H1 (cell line): ENCODE data around the gene ENTREP3. TPM values are rescaled to one million over a fixed set of nuclear protein-coding genes. Genes with fewer than 3 reads are reported as not detected.
A peak's percentile ranks its signal among the peaks of the same experiment; 100 is the strongest.

Source experiments
- CTCF ChIA-PET: fragments of 300-600 bp; sonication (Branson Sonifier 250); formaldehyde crosslinking; loops from one replicate; lab custom pipeline; 2021; ENCODE audit not compliant: partially characterized antibody; lab: Charles Lee
- POLR2A ChIA-PET: fragments of 300-600 bp; sonication (Branson Sonifier 250); formaldehyde crosslinking; loops from one replicate; lab custom pipeline; 2021; ENCODE audit warnings: inconsistent platforms; ENCODE audit not compliant: partially characterized antibody; lab: Charles Lee
- DNase-seq, 2 experiments: peaks; one replicate each; pipeline versions ENCODE4 v3.0.0 to v3.0.0-alpha.2; 2010 to 2022; ENCODE audit warnings: low spot score in 2 of 2, low read depth in 1 of 2, mixed read lengths in 1 of 2
- FAIRE-seq: peaks from 2 replicates; lab custom pipeline; 2011; peaks lifted over from hg19 to GRCh38; lab: Jason Lieb, UNC
- H2AFZ ChIP-seq: 2 replicates; pipeline ENCODE4 v1.8.1; 2012; ENCODE audit warnings: low read length, inconsistent platforms
- H2AK5ac ChIP-seq: 2 replicates; pipeline ENCODE4 v1.6.1; 2013; ENCODE audit warnings: low read depth, low read length
- H2BK120ac ChIP-seq: replicated peaks from 2 replicates; pipeline ENCODE3; 2013; ENCODE audit warnings: low read depth, low read length, inconsistent platforms
- H2BK12ac ChIP-seq: 2 replicates; pipeline ENCODE4 v1.6.1; 2013; ENCODE audit warnings: low read depth, low read length
- H2BK15ac ChIP-seq: 2 replicates; pipeline ENCODE4 v1.6.1; 2013; ENCODE audit warnings: low read length
- H2BK20ac ChIP-seq: 2 replicates; pipeline ENCODE4 v1.6.1; 2013; ENCODE audit warnings: low read length
- H2BK5ac ChIP-seq: 2 replicates; pipeline ENCODE4 v1.6.1; 2013; ENCODE audit warnings: low read depth, low read length
- H3K14ac ChIP-seq: 2 replicates; pipeline ENCODE4 v1.6.1; 2013; ENCODE audit warnings: inconsistent platforms; ENCODE audit not compliant: insufficient read length
- H3K18ac ChIP-seq: 2 replicates; pipeline ENCODE4 v1.6.1; 2013; ENCODE audit warnings: low read length; ENCODE audit errors: extremely low read depth
- H3K23ac ChIP-seq: 2 replicates; pipeline ENCODE4 v1.6.1; 2013; ENCODE audit warnings: inconsistent platforms; ENCODE audit not compliant: insufficient read length
- H3K23me2 ChIP-seq: 2 replicates; pipeline ENCODE4 v1.6.1; 2013; ENCODE audit warnings: low read depth, low read length
- H3K27ac ChIP-seq: 2 replicates; pipeline ENCODE4 v1.6.1; 2011; ENCODE audit warnings: low read depth, low read length, inconsistent platforms
- H3K27me3 ChIP-seq, 4 experiments: replicated peaks in 1 of 4; 1 replicate in 1 of 4; 2 replicates in 3 of 4; pipeline versions ENCODE4 v1.6.1 to v1.8.1; 2011 to 2013; ENCODE audit warnings: low read length in 3 of 4, mild to moderate bottlenecking in 3 of 4, inconsistent platforms in 2 of 4, mixed read lengths in 2 of 4, moderate library complexity in 1 of 4; ENCODE audit not compliant: control insufficient read depth in 3 of 4, insufficient read depth in 3 of 4; ENCODE audit errors: extremely low read depth in 1 of 4
- H3K36me3 ChIP-seq, 4 experiments: 2 replicates each; pipeline versions ENCODE4 v1.6.1 to v1.8.1; 2011 to 2013; ENCODE audit warnings: mild to moderate bottlenecking in 4 of 4, low read length in 3 of 4, moderate library complexity in 2 of 4, control low read depth in 1 of 4, inconsistent platforms in 1 of 4; ENCODE audit not compliant: insufficient read depth in 4 of 4, control insufficient read depth in 2 of 4
- H3K4ac ChIP-seq: replicated peaks from 2 replicates; pipeline ENCODE3; 2013; ENCODE audit warnings: low read length, low read depth, mixed read lengths, inconsistent platforms; ENCODE audit not compliant: insufficient read length
- H3K4me1 ChIP-seq, 4 experiments: replicated peaks in 1 of 4; 1 replicate in 1 of 4; 2 replicates in 3 of 4; pipeline versions ENCODE4 v1.6.1 to v1.8.1; 2011 to 2013; ENCODE audit warnings: low read length in 3 of 4, inconsistent platforms in 2 of 4, mixed read lengths in 1 of 4; ENCODE audit not compliant: insufficient read depth in 4 of 4, control insufficient read depth in 3 of 4
- H3K4me2 ChIP-seq, 2 experiments: 2 replicates each; pipeline versions ENCODE4 v1.6.1 to v1.8.1; 2011 to 2013; ENCODE audit warnings: low read depth in 2 of 2, low read length in 2 of 2, control low read depth in 1 of 2, inconsistent platforms in 1 of 2, mild to moderate bottlenecking in 1 of 2; ENCODE audit not compliant: insufficient read depth in 1 of 2
- H3K4me3 ChIP-seq, 4 experiments: fragments of 200-600, 300-600 bp in 1 of 4; sonication (generic), shearing (Covaris generic), sonication (Bioruptor Twin) in 1 of 4; 2 replicates each; pipeline versions ENCODE4 v1.5.1 to v1.8.1; 2011 to 2016; ENCODE audit warnings: low read length in 4 of 4, low read depth in 3 of 4, control low read depth in 2 of 4, inconsistent platforms in 2 of 4, mild to moderate bottlenecking in 2 of 4, mixed read lengths in 1 of 4, moderate library complexity in 1 of 4; ENCODE audit not compliant: insufficient read depth in 2 of 4; ENCODE audit errors: extremely low read depth in 1 of 4
- H3K56ac ChIP-seq: replicated peaks from 2 replicates; pipeline ENCODE3; 2013; ENCODE audit warnings: low read depth, mild to moderate bottlenecking, mixed read lengths, low read length, inconsistent platforms; ENCODE audit not compliant: insufficient read length
- H3K79me1 ChIP-seq: 2 replicates; pipeline ENCODE4 v1.6.1; 2013; ENCODE audit warnings: low read depth, low read length, control low read depth
- H3K79me2 ChIP-seq, 2 experiments: 2 replicates each; pipeline versions ENCODE4 v1.6.1 to v1.8.1; 2012 to 2013; ENCODE audit warnings: low read length in 2 of 2, mild to moderate bottlenecking in 2 of 2, inconsistent platforms in 1 of 2; ENCODE audit not compliant: insufficient read depth in 2 of 2, control insufficient read depth in 1 of 2
- H3K9ac ChIP-seq, 4 experiments: replicated peaks in 1 of 4; 1 replicate in 1 of 4; 2 replicates in 3 of 4; pipeline versions ENCODE4 v1.6.1 to v1.8.1; 2011 to 2013; ENCODE audit warnings: low read depth in 3 of 4, low read length in 3 of 4, control low read depth in 2 of 4, mild to moderate bottlenecking in 2 of 4, moderate library complexity in 2 of 4, inconsistent platforms in 1 of 4; ENCODE audit errors: extremely low read depth in 1 of 4
- H3K9me3 ChIP-seq, 2 experiments: 2 replicates each; pipeline versions ENCODE4 v1.6.1 to v1.8.1; 2012 to 2013; ENCODE audit warnings: mild to moderate bottlenecking in 2 of 2, moderate library complexity in 2 of 2, control low read depth in 1 of 2, inconsistent platforms in 1 of 2, low read depth in 1 of 2, low read length in 1 of 2, mixed read lengths in 1 of 2; ENCODE audit not compliant: insufficient read depth in 2 of 2
- H4K20me1 ChIP-seq, 2 experiments: replicated peaks in 1 of 2; 2 replicates each; pipeline versions ENCODE3 to v1.8.1; 2011 to 2013; ENCODE audit warnings: inconsistent platforms in 2 of 2, low read length in 2 of 2, mild to moderate bottlenecking in 1 of 2; ENCODE audit not compliant: insufficient read depth in 2 of 2, control insufficient read depth in 1 of 2
- H4K5ac ChIP-seq: 2 replicates; pipeline ENCODE4 v1.6.1; 2013; ENCODE audit warnings: low read length, low read depth, mixed read lengths, inconsistent platforms; ENCODE audit not compliant: insufficient read length
- H4K8ac ChIP-seq: 2 replicates; pipeline ENCODE4 v1.8.0; 2013; ENCODE audit warnings: mild to moderate bottlenecking, moderate library complexity, low read length, inconsistent platforms; ENCODE audit not compliant: insufficient read depth; ENCODE audit errors: extremely low read depth
- H4K91ac ChIP-seq: replicated peaks from 2 replicates; pipeline ENCODE3; 2013; ENCODE audit warnings: low read length, mixed read lengths, inconsistent platforms; ENCODE audit not compliant: insufficient read length
- CBX5 ChIP-seq: fragments of 300-800, 300-1000 bp; sonication (generic); IDR thresholded peaks from 2 replicates; pipeline ENCODE4 v1.7.1; 2016; ENCODE audit warnings: antibody characterized with exemption, low read length, low read depth
- CBX8 ChIP-seq: fragments of 300-800, 300-1000 bp; sonication (generic); IDR thresholded peaks from 2 replicates; pipeline ENCODE4 v1.7.1; 2016; ENCODE audit warnings: low read depth, low read length, borderline replicate concordance
- CHD1 ChIP-seq: IDR thresholded peaks from 2 replicates; pipeline ENCODE4 v1.6.1; 2012; ENCODE audit warnings: low read depth, low read length, improper control_type of control experiment
- GTF2F1 ChIP-seq: IDR thresholded peaks from 2 replicates; pipeline ENCODE4 v1.6.1; 2012; ENCODE audit warnings: low read depth, low read length, improper control_type of control experiment, borderline replicate concordance
- PHF8 ChIP-seq: fragments of 200-600 bp; sonication (generic); conservative IDR thresholded peaks from 2 replicates; pipeline ENCODE4 v1.7.1; 2012; ENCODE audit warnings: low read depth, mild to moderate bottlenecking, inconsistent platforms, low read length, moderate library complexity
- POU5F1 ChIP-seq: IDR thresholded peaks from 2 replicates; pipeline ENCODE4 v1.6.1; 2011; ENCODE audit warnings: low read depth, mild to moderate bottlenecking, low read length, moderate library complexity
- RAD21 ChIP-seq, 2 experiments: IDR thresholded peaks in 1 of 2; conservative IDR thresholded peaks in 1 of 2; 2 replicates each; pipeline ENCODE4 v1.6.1; 2011; ENCODE audit warnings: low read depth in 2 of 2, low read length in 2 of 2, improper control_type of control experiment in 1 of 2, inconsistent platforms in 1 of 2, mild to moderate bottlenecking in 1 of 2, moderate library complexity in 1 of 2
- RFX5 ChIP-seq: IDR thresholded peaks from 2 replicates; pipeline ENCODE4 v1.6.1; 2011; ENCODE audit warnings: low read depth, low read length, improper control_type of control experiment, borderline replicate concordance
- SAP30 ChIP-seq: fragments of 300-600 bp; sonication (generic); IDR thresholded peaks from 2 replicates; pipeline ENCODE4 v1.7.1; 2012; ENCODE audit warnings: low read length, moderate library complexity, mild to moderate bottlenecking, inconsistent platforms; ENCODE audit not compliant: insufficient read depth, insufficient replicate concordance
- SIRT6 ChIP-seq: IDR thresholded peaks from one replicate; pipeline ENCODE4 v1.7.1; 2012; ENCODE audit warnings: low read length, inconsistent platforms
- TAF7 ChIP-seq: optimal IDR thresholded peaks from 2 replicates; pipeline ENCODE3; 2011; ENCODE audit warnings: low read depth, mild to moderate bottlenecking, inconsistent platforms, low read length, moderate library complexity, borderline replicate concordance
- TCF12 ChIP-seq: IDR thresholded peaks from 2 replicates; pipeline ENCODE4 v1.6.1; 2011; ENCODE audit warnings: low read depth, mild to moderate bottlenecking, low read length
- WGBS, 2 experiments: shearing (Covaris generic) in 1 of 2; methylation state at CpG; one replicate each; pipeline versions ENCODE4 v1.1.6 to v1.1.7; 2013 to 2015; ENCODE audit warnings: low lambda C conversion rate in 2 of 2, mixed read lengths in 2 of 2, inconsistent platforms in 1 of 2, low coverage in 1 of 2, missing lambda C conversion rate in 1 of 2; ENCODE audit not compliant: insufficient replicate concordance in 2 of 2, insufficient coverage in 1 of 2, insufficient read length in 1 of 2; ENCODE audit errors: extremely low coverage in 1 of 2, missing lambda C conversion rate in 1 of 2; 5-methylcytosine and 5-hydroxymethylcytosine counted together
- polyA plus RNA-seq, 7 experiments: library from polyadenylated mRNA; depleted of rRNA in 3 of 7; stranded (reverse) in 5 of 7; unstranded in 2 of 7; fragments of >200 nt in 5 of 7; fragments of 200-250 nt in 2 of 7; gene quantifications; 1 replicate in 5 of 7; 2 replicates in 1 of 7; 4 replicates in 1 of 7; pipeline versions ENCODE4 v1.2.1 to v1.2.3, GENCODE V29; 2011 to 2013; ENCODE audit warnings: missing spikeins in 2 of 7, mixed read lengths in 2 of 7
- total RNA-seq: library from RNA; stranded (reverse); fragmentation: NEBNext Ultra II Directional; extraction: Animal tissue kit (Norgen Biotek cat#: 25700); gene quantifications from 2 replicates; pipeline ENCODE4 v1.2.1, GENCODE V29; 2021

Gene ENTREP3
- total and polyA plus RNA-seq, 2 of the 8 experiments (the other 6 are each of a cell fraction or from before 2014, with no cell fraction given): 22.8 to 52.2 TPM

GRCh38 chr1:155242805-155243358 lies 12.4 kb downstream of the ENTREP3 start:
- no peak overlapping the region for H2BK20ac ChIP-seq
- peaks cover 0 to 4% (median 1%) of the 10 kb centered on the region in 4 experiments; a peak in 2 of 7 replicates for H3K4me1 ChIP-seq
- ChIA-PET CTCF (interaction anchor here (1.0 to 15.2 kb wide), 9 partner anchors 7 to 80 kb away, joined by 3 to 227 read pairs (median 5); partner anchors contain the start of genes FDPS, KRTCAP2, MTX1 and RUSC1), POLR2A (interaction anchor here (0.6 to 2.9 kb wide), 6 partner anchors 16 to 137 kb away, joined by 3 to 17 read pairs (median 6); partner anchors contain the start of gene SCAMP3)
- H3K4me3 ChIP-seq: peak overlapping the region in 1 of 4 experiments; percentile 57; a peak in 1 of 8 replicates
- no peak overlapping the region for H3K4ac ChIP-seq
- no peak overlapping the region for H2BK120ac ChIP-seq
- no peak overlapping the region for H2AFZ ChIP-seq
- no peak overlapping the region for H4K91ac ChIP-seq
- no peak overlapping the region for H3K23ac ChIP-seq
- H4K8ac ChIP-seq: no peak overlapping the region
- no peaks in the 10 kb centered on the region for H3K9me3 ChIP-seq
- DNase-seq: no peak
- peaks cover 5% of the 10 kb centered on the region; the same call in 1 of the 2 replicates for H3K23me2 ChIP-seq
- FAIRE-seq: no peak
- H3K4me2 ChIP-seq: peak overlapping the region in 1 of 2 experiments; percentile 59; a peak in 2 of 4 replicates
- no peaks in the 10 kb centered on the region for H3K79me2 ChIP-seq
- peaks cover 0 to 14% (median 4%) of the 10 kb centered on the region in 4 experiments; a peak in 2 of 7 replicates for H3K27me3 ChIP-seq
- H3K36me3 ChIP-seq: peaks cover 0 to 6% (median 2%) of the 10 kb centered on the region in 4 experiments; a peak in 3 of 8 replicates
- H2BK5ac ChIP-seq: no peak overlapping the region
- H2BK12ac ChIP-seq: no peak overlapping the region
- no peak overlapping the region for H2BK15ac ChIP-seq
- no peak overlapping the region for H3K27ac ChIP-seq
- H3K14ac ChIP-seq: no peak overlapping the region
- no peak overlapping the region for H3K56ac ChIP-seq
- no peaks in the 10 kb centered on the region for H3K79me1 ChIP-seq
- H2AK5ac ChIP-seq: no peak overlapping the region
- 92% methylated on average over 3 of the region's 3 CpGs; no CpG with 5 or more reads in 1 of the 2 experiments for WGBS, 2 experiments
- H3K9ac ChIP-seq: no peak overlapping the region
- H4K20me1 ChIP-seq: no peaks in the 10 kb centered on the region
- no peak overlapping the region for H3K18ac ChIP-seq
- no peak overlapping the region for H4K5ac ChIP-seq
- TF ChIP-seq CBX5 (no peak), CBX8 (no peak), PHF8 (no peak), SAP30 (no peak), SIRT6 (no peak), POU5F1 (no peak), GTF2F1 (no peak), CHD1 (no peak), TAF7 (no peak), RAD21 (IDR thresholded peaks at IDR 0.05 in 1 of 2, conservative IDR thresholded peaks at IDR 0.05 in 1 of 2; ENCODE audit: low read depth in 2 of 2, low read length in 2 of 2) (no peak), TCF12 (no peak), RFX5 (no peak)
